Glutamatergic neuron (in vitro differentiated cells): Measurements from ENCODE around the gene STIMATE. TPM values are rescaled to one million over a fixed set of nuclear protein-coding genes. Genes with fewer than 3 reads are reported as not detected.

Source experiments
- DNase-seq: peaks from one replicate; pipeline ENCODE4 v3.0.0; 2022
- H3K27ac Mint-ChIP-seq: one replicate; pipeline ENCODE4 v1.8.0; 2020; ENCODE audit warnings: mild to moderate bottlenecking, mixed read lengths, inconsistent platforms; ENCODE audit not compliant: unreplicated experiment
- H3K27me3 Mint-ChIP-seq: one replicate; pipeline ENCODE4 v1.8.0; 2020; ENCODE audit warnings: mild to moderate bottlenecking, moderate library complexity, mixed read lengths, inconsistent platforms; ENCODE audit not compliant: unreplicated experiment
- H3K36me3 Mint-ChIP-seq: one replicate; pipeline ENCODE4 v1.8.0; 2020; ENCODE audit warnings: mild to moderate bottlenecking, mixed read lengths, inconsistent platforms; ENCODE audit not compliant: unreplicated experiment
- H3K4me1 Mint-ChIP-seq: one replicate; pipeline ENCODE4 v1.8.0; 2020; ENCODE audit warnings: mild to moderate bottlenecking, low read depth, mixed read lengths, inconsistent platforms; ENCODE audit not compliant: unreplicated experiment
- H3K4me3 Mint-ChIP-seq: one replicate; pipeline ENCODE4 v1.8.0; 2020; ENCODE audit warnings: mild to moderate bottlenecking, mixed read lengths, inconsistent platforms; ENCODE audit not compliant: unreplicated experiment
- H3K9me3 Mint-ChIP-seq: one replicate; pipeline ENCODE4 v1.8.0; 2020; ENCODE audit warnings: mild to moderate bottlenecking, moderate library complexity, mixed read lengths, inconsistent platforms; ENCODE audit not compliant: unreplicated experiment
- total RNA-seq: library from RNA; stranded (reverse); fragmentation: NEBNext Ultra II Directional; extraction: Animal tissue kit (Norgen Biotek cat#: 25700); gene quantifications from one replicate; pipeline ENCODE4 v1.2.1, GENCODE V29; 2021; ENCODE audit not compliant: unreplicated experiment
- TF ChIP-seq, protein P1 (sequence below): fragments of 200-600 bp; sonication (generic); IDR thresholded peaks from one replicate; pipeline ENCODE4 v1.5.0; 2021; ENCODE audit not compliant: partially characterized antibody, unreplicated experiment

The STIMATE gene
- total RNA-seq, 1 donor from 2014 or later: 23.0 TPM

DNA sequence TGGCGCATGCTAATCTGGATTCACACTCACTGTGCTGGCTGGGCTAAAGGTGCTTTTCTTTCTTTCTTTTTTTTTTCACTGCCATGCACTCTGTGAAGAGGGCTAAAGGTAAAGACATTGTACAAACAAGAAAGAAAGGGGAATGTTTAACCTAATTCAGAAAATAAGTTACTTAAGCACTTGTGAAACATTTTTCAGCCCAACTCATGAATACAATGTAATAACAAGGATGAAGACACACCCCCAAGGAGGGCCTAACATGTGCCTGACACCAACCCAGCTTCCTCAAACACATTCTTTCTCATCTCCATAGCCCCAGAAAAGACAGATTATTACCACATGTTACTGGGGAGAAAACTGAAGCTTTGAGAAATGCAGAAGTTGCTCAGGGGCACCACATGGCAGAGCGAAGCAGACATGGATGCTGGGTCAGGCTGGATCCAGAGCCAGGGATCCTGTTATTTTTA is 5.7 kb downstream of the STIMATE start:
- DNase-seq: no peak
- no peaks in the 10 kb centered on the region for H3K36me3 Mint-ChIP-seq
- H3K27ac Mint-ChIP-seq: no peak overlapping the region
- peaks cover 14% of the 10 kb centered on the region for H3K4me1 Mint-ChIP-seq
- peaks cover 6% of the 10 kb centered on the region for H3K27me3 Mint-ChIP-seq
- H3K9me3 Mint-ChIP-seq: no peaks in the 10 kb centered on the region
- TF ChIP-seq, protein P1, sequence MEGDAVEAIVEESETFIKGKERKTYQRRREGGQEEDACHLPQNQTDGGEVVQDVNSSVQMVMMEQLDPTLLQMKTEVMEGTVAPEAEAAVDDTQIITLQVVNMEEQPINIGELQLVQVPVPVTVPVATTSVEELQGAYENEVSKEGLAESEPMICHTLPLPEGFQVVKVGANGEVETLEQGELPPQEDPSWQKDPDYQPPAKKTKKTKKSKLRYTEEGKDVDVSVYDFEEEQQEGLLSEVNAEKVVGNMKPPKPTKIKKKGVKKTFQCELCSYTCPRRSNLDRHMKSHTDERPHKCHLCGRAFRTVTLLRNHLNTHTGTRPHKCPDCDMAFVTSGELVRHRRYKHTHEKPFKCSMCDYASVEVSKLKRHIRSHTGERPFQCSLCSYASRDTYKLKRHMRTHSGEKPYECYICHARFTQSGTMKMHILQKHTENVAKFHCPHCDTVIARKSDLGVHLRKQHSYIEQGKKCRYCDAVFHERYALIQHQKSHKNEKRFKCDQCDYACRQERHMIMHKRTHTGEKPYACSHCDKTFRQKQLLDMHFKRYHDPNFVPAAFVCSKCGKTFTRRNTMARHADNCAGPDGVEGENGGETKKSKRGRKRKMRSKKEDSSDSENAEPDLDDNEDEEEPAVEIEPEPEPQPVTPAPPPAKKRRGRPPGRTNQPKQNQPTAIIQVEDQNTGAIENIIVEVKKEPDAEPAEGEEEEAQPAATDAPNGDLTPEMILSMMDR: no peak
- no peak overlapping the region for H3K4me3 Mint-ChIP-seq

DNA sequence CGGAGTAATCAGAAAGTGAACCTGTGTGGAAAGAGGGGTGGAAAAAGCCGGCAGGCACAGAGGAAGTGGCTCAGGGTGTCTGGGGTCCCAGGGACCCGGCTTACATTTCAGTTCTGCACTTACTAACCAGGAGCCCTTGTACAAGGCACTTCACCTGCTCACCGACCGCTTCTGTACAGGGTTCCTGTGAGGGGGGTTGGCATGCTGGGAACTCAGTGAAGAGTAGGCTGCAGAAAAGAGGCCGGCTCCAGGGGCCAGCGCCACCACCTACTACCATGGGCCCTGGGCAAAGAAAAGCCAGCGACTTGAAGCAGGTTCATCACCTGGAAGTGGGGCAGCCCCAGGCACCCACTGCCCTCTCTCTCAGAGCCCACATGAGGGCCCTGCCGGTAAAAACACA is 6.2 kb downstream of the STIMATE start:
- Mint-ChIP-seq H3K4me1 (peaks cover 11% of the 10 kb centered on the region), H3K27ac (no peak overlapping the region), H3K9me3 (no peaks in the 10 kb centered on the region), H3K36me3 (no peaks in the 10 kb centered on the region), H3K4me3 (no peak overlapping the region), H3K27me3 (peaks cover 5% of the 10 kb centered on the region)
- DNase-seq: no peak
- TF ChIP-seq, protein P1: no peak

DNA sequence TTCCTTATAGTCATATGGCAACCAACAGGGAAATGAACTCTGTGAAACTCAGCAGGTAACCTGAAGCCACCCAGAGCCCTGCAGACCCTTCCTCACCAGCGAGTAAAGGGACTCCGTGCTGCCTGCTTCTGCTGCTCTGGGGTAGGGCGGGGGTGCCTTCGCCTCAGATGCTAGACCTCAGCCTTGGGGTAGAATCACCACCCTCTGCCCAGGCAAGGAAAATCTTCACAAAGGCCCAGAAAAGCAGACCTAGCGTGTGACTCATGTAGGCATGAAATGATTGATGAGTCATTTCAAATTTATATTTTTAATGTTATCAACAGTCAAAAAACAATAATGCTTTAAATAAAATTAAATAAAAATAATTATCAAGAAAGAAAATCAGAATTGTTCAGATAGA is 6.6 kb downstream of the STIMATE start:
- TF ChIP-seq, protein P1: no peak
- Mint-ChIP-seq H3K27me3 (peaks cover 3% of the 10 kb centered on the region), H3K9me3 (no peaks in the 10 kb centered on the region), H3K27ac (no peak overlapping the region), H3K36me3 (peaks cover 2% of the 10 kb centered on the region), H3K4me1 (peaks cover 8% of the 10 kb centered on the region), H3K4me3 (no peak overlapping the region)
- no peak for DNase-seq

DNA sequence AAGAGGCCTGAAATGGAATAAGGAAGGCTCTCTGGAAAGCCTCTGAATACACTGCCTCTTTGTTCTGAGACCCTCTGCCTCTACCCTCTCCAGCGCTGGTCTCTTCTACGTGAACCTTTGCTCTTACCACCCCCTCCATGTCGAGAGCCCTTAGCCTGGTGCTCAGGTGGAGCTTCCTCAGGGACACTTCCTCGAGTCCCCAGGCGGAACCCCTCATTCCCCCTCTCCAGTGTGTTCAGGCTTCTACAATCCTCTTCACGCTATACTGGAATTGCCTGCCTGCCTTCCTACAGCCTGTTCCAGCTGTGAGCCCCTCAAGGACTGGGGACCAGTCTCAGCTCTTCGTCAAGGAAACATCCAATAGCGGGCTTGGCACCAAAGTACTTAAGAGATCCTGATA is 7.4 kb downstream of the STIMATE start:
- Mint-ChIP-seq H3K36me3 (peaks cover 10% of the 10 kb centered on the region), H3K27me3 (peaks cover 2% of the 10 kb centered on the region), H3K4me1 (no peaks in the 10 kb centered on the region), H3K4me3 (no peak overlapping the region), H3K9me3 (no peaks in the 10 kb centered on the region), H3K27ac (no peak overlapping the region)
- TF ChIP-seq, protein P1: no peak
- no peak for DNase-seq

DNA sequence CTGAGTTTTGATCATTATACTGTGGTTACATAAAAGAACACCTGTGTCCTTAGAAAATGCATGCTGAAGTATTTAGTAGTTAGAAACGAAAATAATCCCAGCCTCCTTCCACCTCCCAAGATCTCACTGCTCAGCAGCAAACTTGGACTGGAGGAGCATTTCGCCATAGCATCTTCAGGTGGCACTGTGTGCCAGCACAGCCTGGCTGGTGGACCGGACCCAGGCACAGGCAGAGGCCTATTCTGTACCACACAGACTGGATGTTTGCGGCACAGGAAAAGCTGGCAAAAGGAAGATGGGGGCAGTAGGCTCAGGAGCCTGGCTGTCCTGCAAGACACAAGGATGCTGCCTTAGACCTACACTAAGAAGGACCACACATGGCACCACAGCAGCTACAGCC is 10.2 kb downstream of the STIMATE start:
- no peak overlapping the region for H3K27ac Mint-ChIP-seq
- DNase-seq: no peak
- no peak overlapping the region for H3K4me3 Mint-ChIP-seq
- H3K9me3 Mint-ChIP-seq: no peaks in the 10 kb centered on the region
- H3K27me3 Mint-ChIP-seq: peaks cover 2% of the 10 kb centered on the region
- H3K36me3 Mint-ChIP-seq: peaks cover 14% of the 10 kb centered on the region
- TF ChIP-seq, protein P1: no peak
- no peaks in the 10 kb centered on the region for H3K4me1 Mint-ChIP-seq
